Erythroblast (primary cell): Measurements from ENCODE around the gene LRCOL1.

ENCODE experiments used
- DNase-seq, 2 experiments: peaks; one replicate each; lab custom pipeline; 2025; lab: John Stamatoyannopoulos, UW
- GATA1 ChIP-seq: IDR thresholded peaks from 2 replicates; pipeline ENCODE4 v1.6.1; 2011; ENCODE audit warnings: low read depth, mild to moderate bottlenecking, control low read depth, low read length, moderate library complexity
- POLR2A ChIP-seq: IDR thresholded peaks from 2 replicates; pipeline ENCODE4 v1.6.1; 2011; ENCODE audit warnings: mild to moderate bottlenecking, low read length

LRCOL1 gene

GRCh38 chr12:132582582-132583410 is 27.6 kb downstream of the LRCOL1 start:
- DNase-seq = no peak
- TF ChIP-seq POLR2A = no peak
- no peak for TF ChIP-seq GATA1

GRCh38 chr12:132582058-132582420 is 28.3 kb downstream of the LRCOL1 start:
- DNase-seq = no peak
- no peak for TF ChIP-seq GATA1
- no peak for TF ChIP-seq POLR2A

GRCh38 chr12:132581348-132582057 is 28.9 kb downstream of the LRCOL1 start:
- no peak for DNase-seq
- no peak for TF ChIP-seq GATA1
- TF ChIP-seq POLR2A = no peak

GRCh38 chr12:132580701-132581292 is 29.6 kb downstream of the LRCOL1 start:
- TF ChIP-seq GATA1 (no peak), POLR2A (no peak)

GRCh38 chr12:132579744-132580143 is 30.6 kb downstream of the LRCOL1 start:
- no peak for DNase-seq
- no peak for TF ChIP-seq GATA1

More at GRCh38 chr12:132580701-132581292, 29.6 kb downstream of the LRCOL1 start:
- DNase-seq = no peak

- TF ChIP-seq GATA1 (no peak), POLR2A (no peak)
- no peak for DNase-seq
Measured at GRCh38 chr12:132578826-132579225, 31.6 kb downstream of the LRCOL1 start.

- DNase-seq = no peak
- TF ChIP-seq POLR2A (no peak), GATA1 (no peak)
Measured at GRCh38 chr12:132578118-132578517, 32.3 kb downstream of the LRCOL1 start.

- no peak for DNase-seq
- no peak for TF ChIP-seq GATA1
- TF ChIP-seq POLR2A = no peak
Measured at GRCh38 chr12:132577191-132577920, 33.0 kb downstream of the LRCOL1 start.

GRCh38 chr12:132576701-132577100 is 33.7 kb downstream of the LRCOL1 start:
- TF ChIP-seq GATA1 = no peak
- TF ChIP-seq POLR2A = no peak
- no peak for DNase-seq

GRCh38 chr12:132575661-132576060 is 34.7 kb downstream of the LRCOL1 start:
- TF ChIP-seq POLR2A (no peak), GATA1 (no peak)

GRCh38 chr12:132574271-132574996 is 35.9 kb downstream of the LRCOL1 start:
- TF ChIP-seq POLR2A (no peak), GATA1 (no peak)
- no peak for DNase-seq

More at GRCh38 chr12:132575661-132576060, 34.7 kb downstream of the LRCOL1 start:
- no peak for DNase-seq

- TF ChIP-seq GATA1 (no peak), POLR2A (no peak)
- DNase-seq = no peak
Measured at GRCh38 chr12:132572801-132573760, 37.3 kb downstream of the LRCOL1 start.
